GM18507 (cell line): ENCODE results near the gene FXYD4.
"Not testable (repeated sequence)": the region's sequence is repeated elsewhere in the genome, so short reads cannot be mapped to it uniquely, and the experiment has no call there.

Experiments used
- DNase-seq: peaks from one replicate; pipeline ENCODE4 v3.0.0; 2011; ENCODE audit warnings: low read depth; ENCODE audit not compliant: insufficient read length; ENCODE audit errors: extremely low spot score
- FAIRE-seq: peaks from 2 replicates; lab custom pipeline; 2011; peaks lifted over from hg19 to GRCh38; lab: Jason Lieb, UNC

FXYD4 gene

GRCh38 chr10:43407576-43408330 is 36.3 kb downstream of the FXYD4 start:
- FAIRE-seq, result peak; percentile 92
- DNase-seq, result peak; percentile 77

GRCh38 chr10:43408331-43408709 is 36.9 kb downstream of the FXYD4 start:
- DNase-seq (no peak), FAIRE-seq (no peak)

GRCh38 chr10:43408710-43409384 is 37.4 kb downstream of the FXYD4 start, which contains the start of gene HNRNPF:
TSS of gene HNRNPF (minus strand) at chr10:43409186. CDS start at chr10:43387884, 21,302 bp downstream.
- peak; percentile 81 for DNase-seq
- FAIRE-seq, result peak; percentile 96

- FAIRE-seq, result peak; percentile 71
These were observed 38.1 kb downstream of the FXYD4 start for GRCh38 chr10:43409385-43410109.

GRCh38 chr10:43410345-43410744 is 38.9 kb downstream of the FXYD4 start:
- FAIRE-seq, result no peak
- DNase-seq, result no peak

More at GRCh38 chr10:43409385-43410109, 38.1 kb downstream of the FXYD4 start:
- no peak for DNase-seq

- FAIRE-seq (no peak), DNase-seq (no peak)
These were observed 40.1 kb downstream of the FXYD4 start for GRCh38 chr10:43411536-43411935.

- DNase-seq, result no peak
- FAIRE-seq, result no peak
These were observed 44.1 kb downstream of the FXYD4 start for GRCh38 chr10:43415544-43415943.

GRCh38 chr10:43417950-43418768 is 46.7 kb downstream of the FXYD4 start:
- FAIRE-seq (peak; percentile 90), DNase-seq (no peak)

GRCh38 chr10:43419997-43420368 is 48.5 kb downstream of the FXYD4 start:
- no peak for FAIRE-seq
- no peak for DNase-seq

GRCh38 chr10:43420369-43421200 is 49.1 kb downstream of the FXYD4 start:
- FAIRE-seq (peak; percentile 78), DNase-seq (no peak)

GRCh38 chr10:43421201-43421507 is 49.7 kb downstream of the FXYD4 start:
- FAIRE-seq (no peak), DNase-seq (no peak)

GRCh38 chr10:43421519-43421918 is 50.1 kb downstream of the FXYD4 start:
- FAIRE-seq (no peak), DNase-seq (no peak)

GRCh38 chr10:43421944-43422343 is 50.5 kb downstream of the FXYD4 start:
- not testable (repeated sequence) for DNase-seq, FAIRE-seq

- FAIRE-seq (no peak), DNase-seq (no peak)
These were observed 53.0 kb downstream of the FXYD4 start for GRCh38 chr10:43424416-43424815.
